Body of pancreas (tissue), 4 donors: Measurements from ENCODE around the gene COMMD10. TPM values are rescaled to one million over a fixed set of nuclear protein-coding genes. Genes with fewer than 3 reads are reported as not detected.

Experiments
- ATAC-seq: fragments of 150-250 bp; one replicate; pipeline ENCODE4 v1.9.1; 2016
- DNase-seq, 4 donors: peaks; one replicate each; pipeline ENCODE4 v3.0.0-alpha.2; 2019
- H3K27ac ChIP-seq, 4 donors: fragments of 200-600 bp; sonication (generic); 1 replicate in 3 of 4; 2 replicates in 1 of 4; pipeline versions ENCODE4 v1.5.1 to v1.6.1; 2016 to 2019; ENCODE audit warnings: mild to moderate bottlenecking in 1 of 4, mixed read lengths in 1 of 4, moderate library complexity in 1 of 4
- H3K27me3 ChIP-seq, 2 donors: fragments of 200-600 bp; sonication (generic); one replicate each; pipeline ENCODE4 v1.6.0; 2016; ENCODE audit warnings: mild to moderate bottlenecking in 1 of 2
- H3K36me3 ChIP-seq, 2 donors: fragments of 200-600 bp; sonication (generic); replicated peaks in 1 of 2; 2 replicates each; pipeline ENCODE4 v1.5.1; 2016; ENCODE audit warnings: low read depth in 2 of 2; ENCODE audit not compliant: insufficient read depth in 1 of 2
- H3K4me1 ChIP-seq: fragments of 200-600 bp; sonication (generic); one replicate; pipeline ENCODE4 v1.6.0; 2016
- H3K4me3 ChIP-seq, 2 donors: fragments of 200-600 bp; sonication (generic); 1 replicate in 1 of 2; 2 replicates in 1 of 2; pipeline ENCODE4 v1.5.1; 2016 to 2019
- H3K9me3 ChIP-seq, 3 donors: fragments of 200-600 bp; sonication (generic); 1 replicate in 2 of 3; 2 replicates in 1 of 3; pipeline ENCODE4 v1.5.1; 2016
- POLR2A ChIP-seq, 3 donors: fragments of 450-650 bp; IDR thresholded peaks; one replicate each; pipeline ENCODE4 v1.6.1; 2016; ENCODE audit warnings: antibody characterized with exemption in 3 of 3, mild to moderate bottlenecking in 2 of 3
- WGBS, 2 donors: methylation state at CpG; one replicate each; pipeline ENCODE4 v1.1.5; 2017; 5-methylcytosine and 5-hydroxymethylcytosine counted together
- intact Hi-C: fragments of 100-400 bp; cut with DNase I; formaldehyde crosslinking; loops from one replicate; pipeline ENCODE4 v1.15.1; 2023
- total RNA-seq, 2 donors: library from RNA; depleted of rRNA; stranded (reverse); fragments of >200 nt; gene quantifications; one replicate each; pipeline ENCODE4 v1.1.0, GENCODE V29; 2016
- TF ChIP-seq, protein P1 (sequence below), 7 experiments: fragments of 450-650 bp in 4 of 7; fragments of 200-600 bp in 3 of 7; sonication (generic) in 3 of 7; IDR thresholded peaks; one replicate each; pipeline ENCODE4 v1.5.1; 2016 to 2019; ENCODE audit warnings: antibody characterized with exemption in 7 of 7

COMMD10 gene
- total RNA-seq = 10 to 100 TPM; 26.5 to 27.0 TPM

DNA sequence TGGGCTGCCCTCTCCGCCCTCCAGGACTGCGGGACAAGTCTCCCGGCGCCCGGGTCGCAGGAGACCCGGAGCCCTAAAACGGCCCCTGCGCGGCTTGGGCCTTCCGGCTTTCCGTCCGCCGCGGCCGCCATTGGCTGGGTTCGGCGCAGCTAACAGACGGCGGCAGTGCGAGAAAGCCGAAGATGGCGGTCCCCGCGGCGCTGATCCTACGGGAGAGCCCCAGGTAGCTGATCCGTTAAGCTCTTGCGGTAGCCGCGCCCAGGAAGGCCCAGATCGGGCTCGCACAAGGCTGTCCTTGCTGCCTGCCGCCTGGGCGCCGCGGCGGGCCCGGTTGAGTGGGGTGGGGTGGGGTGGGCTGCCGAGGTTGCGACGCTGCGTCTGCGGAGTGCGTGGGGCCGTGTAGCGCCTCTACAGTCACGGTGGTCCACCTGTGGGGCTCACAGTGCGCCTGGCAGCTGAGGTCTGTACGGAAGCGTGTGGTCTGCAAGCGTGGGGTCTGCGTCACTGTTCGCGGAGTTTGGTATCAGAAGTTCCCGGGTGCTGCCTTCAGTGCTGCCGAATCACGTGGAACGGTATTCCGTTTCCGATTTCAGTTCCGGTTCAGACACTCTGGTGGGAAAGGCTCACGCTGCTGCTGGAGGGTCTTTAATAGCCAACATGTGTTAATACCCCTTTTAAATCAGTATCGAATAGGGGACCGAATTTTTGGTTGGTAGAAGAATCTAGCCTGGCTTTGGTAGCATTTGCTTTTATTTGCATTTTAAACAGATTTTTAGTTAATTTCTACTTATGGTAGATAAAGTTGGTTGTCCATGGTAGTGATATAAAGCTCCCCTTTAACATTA lies at the start of gene COMMD10:
TSS of gene COMMD10 (plus strand) at position 155 of the 845 bp plus-strand sequence.
- DNase-seq (peak; percentile 73 to 85 (median 79)), ATAC-seq (peak; percentile 89)
- peak within 1 kb of the TSS; percentile 84 to 100 for H3K4me3 ChIP-seq
- WGBS, 2 donors = 0 to 1% methylated on average over 29 to 60 of the region's 65 CpGs
- peaks cover 18% of the 10 kb centered on the region for H3K4me1 ChIP-seq
- H3K27me3 ChIP-seq = no peaks in the 10 kb centered on the region
- peak within 1 kb of the TSS; percentile 87 to 94 (median 92) for H3K27ac ChIP-seq
- TF ChIP-seq, protein P1, sequence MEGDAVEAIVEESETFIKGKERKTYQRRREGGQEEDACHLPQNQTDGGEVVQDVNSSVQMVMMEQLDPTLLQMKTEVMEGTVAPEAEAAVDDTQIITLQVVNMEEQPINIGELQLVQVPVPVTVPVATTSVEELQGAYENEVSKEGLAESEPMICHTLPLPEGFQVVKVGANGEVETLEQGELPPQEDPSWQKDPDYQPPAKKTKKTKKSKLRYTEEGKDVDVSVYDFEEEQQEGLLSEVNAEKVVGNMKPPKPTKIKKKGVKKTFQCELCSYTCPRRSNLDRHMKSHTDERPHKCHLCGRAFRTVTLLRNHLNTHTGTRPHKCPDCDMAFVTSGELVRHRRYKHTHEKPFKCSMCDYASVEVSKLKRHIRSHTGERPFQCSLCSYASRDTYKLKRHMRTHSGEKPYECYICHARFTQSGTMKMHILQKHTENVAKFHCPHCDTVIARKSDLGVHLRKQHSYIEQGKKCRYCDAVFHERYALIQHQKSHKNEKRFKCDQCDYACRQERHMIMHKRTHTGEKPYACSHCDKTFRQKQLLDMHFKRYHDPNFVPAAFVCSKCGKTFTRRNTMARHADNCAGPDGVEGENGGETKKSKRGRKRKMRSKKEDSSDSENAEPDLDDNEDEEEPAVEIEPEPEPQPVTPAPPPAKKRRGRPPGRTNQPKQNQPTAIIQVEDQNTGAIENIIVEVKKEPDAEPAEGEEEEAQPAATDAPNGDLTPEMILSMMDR (IDR thresholded peaks at IDR 0.05) = no peak
- TF ChIP-seq POLR2A (IDR thresholded peaks at IDR 0.05) = peak; percentile 65 to 89 (median 86)
- peaks cover 0 to 6% of the 10 kb centered on the region in 2 donors for H3K36me3 ChIP-seq
- intact Hi-C loops = no loop called here
- H3K9me3 ChIP-seq = no peaks in the 10 kb centered on the region

DNA sequence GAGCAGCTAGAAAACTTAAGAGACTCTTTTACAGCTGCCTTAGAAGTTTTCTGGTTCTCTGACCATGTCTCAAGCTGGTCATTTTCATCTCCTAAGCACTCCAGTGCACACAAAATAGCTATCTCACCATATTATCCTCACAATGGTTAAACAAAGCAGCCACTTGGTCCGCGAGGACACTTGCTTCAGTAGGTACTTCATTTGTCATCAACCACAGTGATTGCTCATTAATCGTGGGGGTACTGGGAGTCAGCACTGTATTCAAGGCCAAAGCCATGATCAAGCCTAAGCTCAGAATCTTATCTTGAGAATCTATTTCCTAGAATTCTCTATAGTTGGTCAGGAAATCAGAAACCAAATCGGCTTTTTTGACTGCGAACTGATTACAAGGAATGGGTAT lies 49.7 kb upstream of the COMMD10 start:
- no peak overlapping the region for H3K27ac ChIP-seq
- intact Hi-C loops = no loop called here
- ATAC-seq (no peak), DNase-seq (no peak)
- no peaks in the 10 kb centered on the region for H3K36me3 ChIP-seq
- TF ChIP-seq, protein P1 (IDR thresholded peaks at IDR 0.05) = no peak
- TF ChIP-seq POLR2A (IDR thresholded peaks at IDR 0.05) = no peak
- no peaks in the 10 kb centered on the region for H3K9me3 ChIP-seq
- WGBS, 2 donors = 41 to 43% methylated on average over 5 of the region's 5 CpGs
- H3K4me1 ChIP-seq = no peaks in the 10 kb centered on the region
- H3K27me3 ChIP-seq = no peaks in the 10 kb centered on the region
- H3K4me3 ChIP-seq = no peak overlapping the region

DNA sequence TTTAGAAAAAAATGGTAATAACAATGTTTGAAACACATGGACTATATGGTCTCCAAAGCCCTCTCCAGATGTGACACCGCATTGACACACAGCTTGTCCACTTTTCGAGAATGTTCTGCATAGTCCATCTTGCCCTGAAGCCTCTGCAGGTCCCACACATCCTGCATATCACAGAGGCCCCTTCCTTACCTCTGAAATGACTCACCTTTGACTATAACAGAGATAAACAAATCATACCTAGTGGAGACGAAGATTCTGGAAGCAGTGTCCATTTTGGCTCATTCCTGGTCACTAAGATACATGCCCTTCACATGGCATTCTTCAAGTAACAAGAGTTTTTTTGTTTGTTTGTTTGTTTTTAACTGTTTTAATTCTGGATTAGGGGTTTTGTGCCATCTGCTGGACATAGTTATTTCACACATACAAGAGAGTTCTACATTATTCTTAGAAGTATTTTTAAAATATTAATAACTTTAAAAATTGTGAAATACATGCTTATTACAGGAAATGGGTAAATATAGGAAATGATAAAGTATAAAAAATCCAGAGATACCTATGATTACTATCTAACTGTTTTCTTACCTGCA lies 47.5 kb upstream of the COMMD10 start:
- intact Hi-C loops = no loop called here
- Histone ChIP-seq H3K4me1 (no peaks in the 10 kb centered on the region), H3K36me3 (no peaks in the 10 kb centered on the region), H3K27ac (no peak overlapping the region), H3K27me3 (no peaks in the 10 kb centered on the region), H3K4me3 (no peak overlapping the region), H3K9me3 (no peaks in the 10 kb centered on the region)
- TF ChIP-seq, protein P1 (IDR thresholded peaks at IDR 0.05) = no peak
- TF ChIP-seq POLR2A (IDR thresholded peaks at IDR 0.05) = no peak
- 52 to 60% methylated on average over 3 of the region's 3 CpGs for WGBS, 2 donors
- no peak for DNase-seq
- ATAC-seq = no peak

DNA sequence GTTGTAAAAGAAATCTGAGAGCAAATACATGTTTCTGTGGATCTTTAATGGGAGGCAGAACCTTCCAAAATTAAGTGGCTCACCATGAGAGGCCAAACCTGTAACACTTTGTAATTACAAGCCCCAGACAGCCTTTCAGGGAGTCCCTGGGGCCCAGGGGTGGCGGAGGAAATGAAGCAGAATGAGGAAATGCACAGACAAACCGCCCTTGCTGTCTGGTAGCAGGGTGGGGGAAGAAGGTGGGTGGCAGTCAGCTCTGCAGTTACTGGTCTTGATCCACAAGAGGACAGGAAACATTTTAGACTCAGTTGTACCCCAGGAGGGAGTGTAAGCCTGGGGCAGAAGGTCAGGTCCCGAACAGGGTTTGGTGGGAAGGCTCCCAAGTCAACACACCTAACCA lies 46.0 kb upstream of the COMMD10 start:
- no peaks in the 10 kb centered on the region for H3K36me3 ChIP-seq
- H3K4me3 ChIP-seq = no peak overlapping the region
- DNase-seq (no peak), ATAC-seq (no peak)
- 58 to 88% methylated on average over 3 of the region's 3 CpGs for WGBS, 2 donors
- no peak overlapping the region for H3K27ac ChIP-seq
- intact Hi-C loops = no loop called here
- H3K27me3 ChIP-seq = no peaks in the 10 kb centered on the region
- H3K9me3 ChIP-seq = no peaks in the 10 kb centered on the region
- TF ChIP-seq POLR2A (IDR thresholded peaks at IDR 0.05) = no peak
- TF ChIP-seq, protein P1 (IDR thresholded peaks at IDR 0.05) = no peak
- H3K4me1 ChIP-seq = no peaks in the 10 kb centered on the region
